Transverse colon (tissue), 4 donors: ENCODE results near the gene PCSK5.

ENCODE experiments used
- EP300 ChIP-seq: sonication (generic); formaldehyde crosslinking; IDR thresholded peaks from one replicate; pipeline ENCODE4 v1.6.1; 2017; ENCODE audit warnings: antibody characterized with exemption, low read depth
- POLR2A ChIP-seq: fragments of 450-650 bp; IDR thresholded peaks from one replicate; pipeline ENCODE4 v1.6.1; 2016; ENCODE audit warnings: antibody characterized with exemption, mild to moderate bottlenecking, moderate library complexity
- POLR2AphosphoS5 ChIP-seq, 3 donors: sonication (generic); formaldehyde crosslinking; IDR thresholded peaks; one replicate each; pipeline ENCODE4 v1.6.1; 2016; ENCODE audit warnings: antibody characterized with exemption in 3 of 3
- TF ChIP-seq, protein P1 (sequence below), 5 experiments: fragments of 200-600 bp in 3 of 5; fragments of 450-650 bp in 2 of 5; sonication (generic) in 3 of 5; IDR thresholded peaks; 1 replicate in 2 of 5; 2 replicates in 3 of 5; pipeline ENCODE4 v1.5.1; 2016 to 2017; ENCODE audit warnings: antibody characterized with exemption in 5 of 5, inconsistent platforms in 3 of 5, mild to moderate bottlenecking in 2 of 5, moderate library complexity in 1 of 5

DNA sequence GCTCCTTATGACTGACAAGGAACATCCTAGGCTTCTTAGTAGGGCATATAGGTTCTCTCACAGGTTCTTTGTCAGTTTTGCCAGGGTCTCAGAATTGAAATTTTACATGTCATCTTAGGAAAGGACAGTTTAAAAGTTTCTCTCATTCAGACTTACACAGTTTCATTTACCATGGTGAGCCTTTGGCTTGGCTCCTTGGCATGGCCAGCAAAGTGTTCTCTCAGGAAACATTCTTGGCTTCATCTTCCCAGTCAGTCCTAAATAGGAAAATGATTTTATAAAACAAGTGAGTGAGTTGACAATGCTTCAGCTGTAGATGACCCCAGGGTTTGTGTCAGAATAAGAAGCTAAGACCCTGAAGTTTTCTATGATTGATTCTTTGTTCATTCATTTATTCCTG, 191.6 kb downstream of the PCSK5 start:
- TF ChIP-seq POLR2A (no peak), EP300 (no peak), POLR2AphosphoS5 (IDR thresholded peaks at IDR 0.05) (no peak)
- TF ChIP-seq, protein P1, sequence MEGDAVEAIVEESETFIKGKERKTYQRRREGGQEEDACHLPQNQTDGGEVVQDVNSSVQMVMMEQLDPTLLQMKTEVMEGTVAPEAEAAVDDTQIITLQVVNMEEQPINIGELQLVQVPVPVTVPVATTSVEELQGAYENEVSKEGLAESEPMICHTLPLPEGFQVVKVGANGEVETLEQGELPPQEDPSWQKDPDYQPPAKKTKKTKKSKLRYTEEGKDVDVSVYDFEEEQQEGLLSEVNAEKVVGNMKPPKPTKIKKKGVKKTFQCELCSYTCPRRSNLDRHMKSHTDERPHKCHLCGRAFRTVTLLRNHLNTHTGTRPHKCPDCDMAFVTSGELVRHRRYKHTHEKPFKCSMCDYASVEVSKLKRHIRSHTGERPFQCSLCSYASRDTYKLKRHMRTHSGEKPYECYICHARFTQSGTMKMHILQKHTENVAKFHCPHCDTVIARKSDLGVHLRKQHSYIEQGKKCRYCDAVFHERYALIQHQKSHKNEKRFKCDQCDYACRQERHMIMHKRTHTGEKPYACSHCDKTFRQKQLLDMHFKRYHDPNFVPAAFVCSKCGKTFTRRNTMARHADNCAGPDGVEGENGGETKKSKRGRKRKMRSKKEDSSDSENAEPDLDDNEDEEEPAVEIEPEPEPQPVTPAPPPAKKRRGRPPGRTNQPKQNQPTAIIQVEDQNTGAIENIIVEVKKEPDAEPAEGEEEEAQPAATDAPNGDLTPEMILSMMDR (IDR thresholded peaks at IDR 0.05): no peak
